Stomach smooth muscle (tissue), 2 donors: ENCODE results near the gene RPS6KA2.
"Not testable (repeated sequence)": the region's sequence is repeated elsewhere in the genome, so short reads cannot be mapped to it uniquely, and the experiment has no call there.

Source experiments
- H3K27ac ChIP-seq: one replicate; pipeline ENCODE4 v1.7.0; 2013; ENCODE audit warnings: mild to moderate bottlenecking, low read length, inconsistent platforms
- H3K27me3 ChIP-seq, 2 donors: one replicate each; pipeline ENCODE4 v1.7.0; 2013; ENCODE audit warnings: low read length in 2 of 2; ENCODE audit not compliant: insufficient read depth in 2 of 2, control insufficient read depth in 1 of 2
- H3K36me3 ChIP-seq, 2 donors: one replicate each; pipeline ENCODE4 v1.7.0; 2013; ENCODE audit warnings: low read length in 2 of 2; ENCODE audit not compliant: control insufficient read depth in 2 of 2, insufficient read depth in 2 of 2
- H3K4me1 ChIP-seq: one replicate; pipeline ENCODE4 v1.7.0; 2013; ENCODE audit warnings: low read length; ENCODE audit not compliant: control insufficient read depth, insufficient read depth
- H3K4me3 ChIP-seq, 2 donors: one replicate each; pipeline ENCODE4 v1.7.0; 2013; ENCODE audit warnings: low read length in 2 of 2
- H3K9ac ChIP-seq, 2 donors: one replicate each; pipeline ENCODE4 v1.7.0; 2013; ENCODE audit warnings: low read length in 2 of 2, mild to moderate bottlenecking in 1 of 2
- H3K9me3 ChIP-seq, 2 donors: one replicate each; pipeline ENCODE4 v1.7.0; 2013; ENCODE audit warnings: low read length in 2 of 2; ENCODE audit not compliant: control insufficient read depth in 2 of 2
- donor health status: healthy.
- donor health status: Pancreatic carcinoma.

The RPS6KA2 gene

GRCh38 chr6:166393535-166393823 is 233.6 kb downstream of the RPS6KA2 start:
- Histone ChIP-seq H3K36me3 (no peaks in the 10 kb centered on the region), H3K27me3 (peaks cover 22 to 25% of the 10 kb centered on the region in 2 donors), H3K4me1 (no peaks in the 10 kb centered on the region), H3K4me3 (no peak overlapping the region), H3K9me3 (no peaks in the 10 kb centered on the region), H3K27ac (no peak overlapping the region), H3K9ac (no peak overlapping the region)

- H3K27ac ChIP-seq, H3K9ac ChIP-seq, H3K9me3 ChIP-seq, H3K4me1 ChIP-seq, H3K36me3 ChIP-seq, H3K4me3 ChIP-seq: not testable (repeated sequence)
- H3K27me3 ChIP-seq: peaks cover 19 to 23% of the 10 kb centered on the region in 2 donors
Measured at GRCh38 chr6:166392755-166393534, 234.1 kb downstream of the RPS6KA2 start.

GRCh38 chr6:166389119-166389518 is 237.9 kb downstream of the RPS6KA2 start:
- Histone ChIP-seq H3K4me3 (no peak overlapping the region), H3K27ac (no peak overlapping the region), H3K9me3 (no peaks in the 10 kb centered on the region), H3K9ac (no peak overlapping the region), H3K27me3 (peaks cover 0 to 2% of the 10 kb centered on the region in 2 donors), H3K36me3 (no peaks in the 10 kb centered on the region), H3K4me1 (no peaks in the 10 kb centered on the region)

GRCh38 chr6:166388290-166389004 is 238.6 kb downstream of the RPS6KA2 start:
- no peak overlapping the region for H3K27ac ChIP-seq

GRCh38 chr6:166387642-166388289 is 239.3 kb downstream of the RPS6KA2 start:
- Histone ChIP-seq H3K9ac (no peak overlapping the region), H3K4me1 (peaks cover 4% of the 10 kb centered on the region), H3K36me3 (no peaks in the 10 kb centered on the region), H3K27me3 (no peaks in the 10 kb centered on the region), H3K4me3 (no peak overlapping the region), H3K27ac (no peak overlapping the region), H3K9me3 (no peaks in the 10 kb centered on the region)

More at GRCh38 chr6:166388290-166389004, 238.6 kb downstream of the RPS6KA2 start:
- Histone ChIP-seq H3K4me1 (peaks cover 2% of the 10 kb centered on the region), H3K36me3 (no peaks in the 10 kb centered on the region), H3K4me3 (no peak overlapping the region), H3K9me3 (no peaks in the 10 kb centered on the region), H3K9ac (no peak overlapping the region), H3K27me3 (no peaks in the 10 kb centered on the region)

GRCh38 chr6:166387098-166387497 is 240.0 kb downstream of the RPS6KA2 start:
- H3K9ac ChIP-seq, H3K9me3 ChIP-seq, H3K4me3 ChIP-seq, H3K36me3 ChIP-seq, H3K27ac ChIP-seq, H3K4me1 ChIP-seq, H3K27me3 ChIP-seq: not testable (repeated sequence)

- no peaks in the 10 kb centered on the region for H3K27me3 ChIP-seq
- no peak overlapping the region for H3K9ac ChIP-seq
- no peaks in the 10 kb centered on the region for H3K36me3 ChIP-seq
- H3K4me3 ChIP-seq: no peak overlapping the region
- no peaks in the 10 kb centered on the region for H3K9me3 ChIP-seq
- H3K27ac ChIP-seq: no peak overlapping the region
- H3K4me1 ChIP-seq: peaks cover 7% of the 10 kb centered on the region
Measured at GRCh38 chr6:166386111-166386510, 240.9 kb downstream of the RPS6KA2 start.

GRCh38 chr6:166383802-166384363 is 243.2 kb downstream of the RPS6KA2 start:
- peak overlapping the region; percentile 78 to 86 for H3K9ac ChIP-seq
- H3K27me3 ChIP-seq, H3K36me3 ChIP-seq, H3K9me3 ChIP-seq, H3K4me1 ChIP-seq: not testable (repeated sequence)
- peak overlapping the region; percentile 95 to 97 for H3K4me3 ChIP-seq
- peak overlapping the region; percentile 91 for H3K27ac ChIP-seq

GRCh38 chr6:166382933-166383801 is 243.9 kb downstream of the RPS6KA2 start, which contains the start of gene MPC1:
MPC1 (minus strand) TSS chr6:166382940; CDS start chr6:166382876, 64 bp downstream.
- H3K27me3 ChIP-seq: no peaks in the 10 kb centered on the region
- H3K27ac ChIP-seq: peak within 1 kb of the TSS; percentile 91
- peak within 1 kb of the TSS; percentile 78 to 86 for H3K9ac ChIP-seq
- peak within 1 kb of the TSS; percentile 95 to 97 for H3K4me3 ChIP-seq
- H3K36me3 ChIP-seq: no peaks in the 10 kb centered on the region
- H3K4me1 ChIP-seq: peaks cover 7% of the 10 kb centered on the region
- H3K9me3 ChIP-seq: no peaks in the 10 kb centered on the region

- H3K9me3 ChIP-seq: no peaks in the 10 kb centered on the region
- H3K4me1 ChIP-seq: peaks cover 7% of the 10 kb centered on the region
- no peaks in the 10 kb centered on the region for H3K36me3 ChIP-seq
- H3K4me3 ChIP-seq: peak overlapping the region; percentile 85 to 95
- H3K9ac ChIP-seq: peak overlapping the region; percentile 63 to 85
- H3K27me3 ChIP-seq: no peaks in the 10 kb centered on the region
- peak overlapping the region; percentile 91 for H3K27ac ChIP-seq
Measured at GRCh38 chr6:166382500-166382932, 244.5 kb downstream of the RPS6KA2 start.
